GM19025 (cell line): ENCODE results near the gene INKA2.
"Not testable (repeated sequence)": the region's sequence is repeated elsewhere in the genome, so short reads cannot be mapped to it uniquely, and the experiment has no call there.

Experiments
- ATAC-seq: cut with Tn5 transposase; IDR thresholded peaks from one replicate; pipeline ENCODE4 v1.9.1; 2021; ENCODE audit warnings: mild to moderate bottlenecking, low read depth, moderate library complexity; ENCODE audit not compliant: unreplicated experiment

INKA2 gene

DNA sequence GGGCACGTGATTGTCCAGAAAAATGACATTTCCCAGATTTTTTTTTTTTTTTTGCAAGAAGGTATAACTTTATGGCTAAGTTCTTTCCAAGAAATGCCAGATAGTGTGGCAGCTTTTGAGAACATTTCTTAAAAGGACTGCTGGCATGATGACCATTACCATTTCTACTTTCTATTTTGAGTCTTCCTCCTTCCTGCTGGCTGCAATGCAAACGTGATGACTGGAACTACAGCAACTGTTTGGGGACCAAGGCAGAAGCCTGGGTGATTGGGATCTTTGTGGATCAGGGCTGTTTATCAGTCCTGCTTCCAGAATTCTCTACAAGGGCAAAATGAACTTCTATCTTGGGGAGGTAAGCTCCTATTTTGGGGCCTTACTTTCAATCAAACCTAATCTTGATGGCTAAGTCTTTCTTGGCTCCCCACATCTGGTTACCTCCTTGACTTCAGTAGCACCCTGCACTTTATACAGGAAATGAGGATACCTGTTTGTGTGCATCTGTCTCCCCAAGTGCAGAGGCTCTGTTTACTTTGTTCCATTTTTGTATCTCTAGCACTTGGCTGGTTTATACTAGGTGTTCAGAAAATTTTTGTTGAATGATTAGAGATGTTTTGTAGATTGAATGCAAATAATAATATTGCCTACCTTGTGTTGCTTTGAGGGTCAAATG, 12.8 kb upstream of the INKA2 start:
- no peak for ATAC-seq

GRCh38 chr1:111750856-111751255, 11.7 kb upstream of the INKA2 start:
- ATAC-seq, result no peak

- no peak for ATAC-seq
These were observed 10.4 kb upstream of the INKA2 start for GRCh38 chr1:111749628-111750027.

DNA sequence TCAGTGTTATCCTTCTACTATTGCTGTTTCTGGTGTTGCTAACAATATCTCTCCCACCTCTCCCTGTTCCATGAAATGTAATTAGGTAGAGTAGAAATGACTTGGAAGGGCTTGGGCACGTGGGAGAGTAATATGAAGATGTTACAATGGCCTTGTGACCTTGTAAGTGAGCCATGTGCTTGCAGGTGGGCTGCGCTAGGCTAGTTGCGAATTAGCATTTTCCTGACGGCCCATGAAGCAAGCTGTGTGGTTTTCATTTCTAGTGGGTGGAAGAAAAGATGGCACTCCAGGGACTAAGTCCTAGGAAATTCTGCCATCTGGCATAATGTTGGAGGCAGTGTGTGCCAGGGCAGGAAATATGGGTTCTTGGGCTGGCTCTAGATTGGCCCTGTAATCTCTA, 8.8 kb upstream of the INKA2 start:
- ATAC-seq, result no peak

DNA sequence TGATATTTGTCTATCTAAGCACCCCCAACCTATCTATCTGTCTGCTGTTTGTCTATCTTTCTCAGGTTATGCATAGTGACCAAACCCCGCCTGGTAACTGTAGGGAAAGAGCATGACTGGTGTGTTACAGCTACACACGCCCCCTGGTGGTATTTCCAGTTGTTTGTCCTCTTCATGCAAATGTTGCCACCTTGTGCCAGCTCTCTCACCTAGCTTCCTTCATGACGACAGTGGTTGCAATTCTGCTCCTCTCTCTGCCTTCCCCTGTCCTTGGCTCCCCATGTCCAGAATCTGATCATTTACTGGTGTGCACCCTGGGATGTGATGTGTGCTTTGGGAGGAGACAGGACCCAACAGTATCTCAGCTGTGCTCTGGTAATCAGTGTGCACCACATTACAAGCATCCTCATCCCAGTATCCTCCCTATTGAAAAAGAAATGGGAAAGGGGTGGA, 8.1 kb upstream of the INKA2 start:
- ATAC-seq, result no peak

DNA sequence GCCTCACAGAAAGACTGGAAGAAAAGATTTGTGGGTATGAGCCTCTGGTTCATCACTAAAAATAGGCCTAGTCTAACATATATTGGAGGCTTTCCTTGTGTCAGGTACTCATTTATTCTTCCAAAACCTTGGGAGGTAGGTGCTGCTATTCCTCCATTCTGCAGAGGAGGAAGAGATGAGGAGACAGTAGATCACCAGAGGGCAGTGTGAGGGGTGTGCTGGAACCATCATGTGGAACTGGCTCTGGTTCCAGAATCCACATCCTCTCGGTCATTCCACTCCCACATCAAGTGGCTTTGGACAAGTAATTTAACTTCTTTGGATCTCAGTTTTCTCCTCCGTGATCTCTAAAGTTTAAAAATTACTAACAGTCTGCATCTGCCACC, 7.4 kb upstream of the INKA2 start:
- no peak for ATAC-seq

GRCh38 chr1:111745675-111746613, 6.7 kb upstream of the INKA2 start:
- ATAC-seq, result no peak

DNA sequence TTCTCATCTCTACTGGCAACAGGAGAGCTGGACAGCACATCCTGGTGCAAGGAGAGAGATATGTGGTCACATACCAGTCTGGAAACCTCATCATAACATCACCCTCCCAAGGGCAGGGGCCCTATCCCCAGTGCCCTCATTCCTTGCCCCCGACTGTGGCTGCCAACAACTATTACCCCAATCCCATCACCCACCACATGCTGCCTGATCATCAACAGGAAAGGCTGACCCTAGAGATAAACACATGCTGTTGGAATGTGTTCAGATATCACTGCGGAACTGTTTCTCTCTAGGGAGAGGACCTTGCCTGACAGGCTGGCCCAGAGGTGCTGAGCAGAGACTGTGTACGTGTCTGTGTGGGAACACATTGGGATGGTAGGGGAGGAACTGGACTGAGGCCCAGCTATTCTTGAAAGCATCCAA, 4.5 kb upstream of the INKA2 start:
- no peak for ATAC-seq

DNA sequence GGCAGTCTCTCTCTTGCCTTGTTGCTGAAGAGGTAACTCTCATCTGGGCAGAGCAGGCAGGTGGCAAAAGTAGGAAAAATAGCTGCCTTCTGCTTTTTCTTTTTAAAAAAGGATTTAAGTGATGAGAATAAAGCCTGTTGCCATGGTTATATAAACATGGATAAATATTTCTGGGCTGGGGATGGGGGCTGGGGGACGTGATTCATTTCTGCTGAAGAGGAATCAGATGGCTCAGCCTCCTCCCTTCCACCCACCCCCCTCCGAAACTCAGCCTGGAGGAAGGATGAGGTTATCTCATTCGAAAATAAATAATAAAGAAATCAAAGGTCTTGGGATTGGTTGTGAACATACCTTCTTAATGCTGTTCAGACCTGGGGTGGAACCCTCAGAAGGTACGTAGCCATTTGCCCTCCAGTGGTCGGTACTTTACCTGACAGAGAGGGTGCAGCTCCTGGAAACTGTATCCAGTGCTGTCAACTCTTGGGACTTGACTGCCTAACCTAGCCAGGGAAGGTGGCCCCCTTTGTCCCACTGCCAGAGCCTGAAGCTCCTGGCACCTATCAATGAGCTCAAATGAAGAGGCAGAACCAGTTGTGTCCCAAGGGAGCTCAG, 3.8 kb upstream of the INKA2 start:
- ATAC-seq, result no peak

DNA sequence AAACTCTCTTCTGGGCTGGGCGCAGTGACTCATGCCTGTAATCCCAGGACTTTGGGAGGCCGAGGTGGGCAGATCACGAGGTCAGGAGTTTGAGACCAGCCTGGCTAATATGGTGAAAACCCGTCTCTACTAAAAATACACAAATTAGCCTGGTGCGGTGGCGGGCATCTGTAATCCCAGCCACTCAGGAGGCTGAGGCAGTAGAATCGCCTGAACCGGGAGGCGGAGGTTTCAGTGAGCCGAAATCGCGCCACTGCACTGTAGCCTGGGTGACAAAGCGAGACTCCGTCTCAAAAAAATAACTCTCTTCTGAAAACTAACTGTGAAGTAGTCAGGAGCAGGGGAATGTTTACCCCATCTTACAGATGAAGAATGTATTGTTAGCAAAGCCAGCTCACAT, 3.1 kb upstream of the INKA2 start:
- not testable (repeated sequence) for ATAC-seq

GRCh38 chr1:111739925-111740765, 950 bp upstream of the INKA2 start:
- ATAC-seq, result no peak

DNA sequence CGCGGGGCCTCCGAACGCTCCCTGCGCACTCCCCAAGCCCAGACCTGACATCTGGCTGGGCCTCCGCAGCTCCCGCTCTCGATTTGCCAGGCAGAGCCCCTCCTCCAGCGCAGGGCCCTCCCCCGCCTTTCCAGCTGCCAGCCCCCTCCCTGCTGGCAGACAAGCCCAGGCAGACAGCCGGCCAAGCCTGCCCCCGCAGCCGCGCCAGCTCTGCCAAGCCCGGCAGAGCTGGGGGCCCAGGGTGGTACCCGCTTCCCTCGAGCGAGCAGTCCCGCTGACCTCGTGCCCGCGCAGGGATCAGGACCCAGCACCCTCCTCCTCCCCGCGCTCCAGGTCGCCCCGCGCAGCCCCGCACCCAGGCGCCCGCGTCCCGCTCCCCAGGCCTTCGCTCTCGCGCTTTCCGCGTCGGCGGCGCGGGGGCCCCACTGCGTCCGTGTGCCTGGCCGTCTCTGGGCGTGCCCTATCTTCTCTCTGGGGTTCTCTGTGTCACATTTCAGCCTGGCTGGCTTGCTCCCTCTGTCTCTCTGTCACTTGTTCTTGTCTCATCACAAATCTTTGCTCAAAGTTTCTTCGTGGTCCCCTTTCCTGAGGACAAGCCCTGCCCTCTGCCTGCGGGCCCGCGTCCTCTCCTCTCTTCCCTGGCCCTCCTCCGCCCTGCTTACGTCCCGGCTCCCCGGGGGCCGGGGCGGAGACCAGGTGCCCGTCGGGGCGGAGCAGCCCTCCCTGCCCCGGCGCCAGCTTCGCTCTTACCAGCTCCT, 580 bp downstream of the INKA2 start:
- peak; percentile 48 for ATAC-seq

GRCh38 chr1:111738133-111738435, 1.1 kb downstream of the INKA2 start:
- no peak for ATAC-seq

GRCh38 chr1:111737216-111738132, 1.7 kb downstream of the INKA2 start:
- ATAC-seq, result no peak

DNA sequence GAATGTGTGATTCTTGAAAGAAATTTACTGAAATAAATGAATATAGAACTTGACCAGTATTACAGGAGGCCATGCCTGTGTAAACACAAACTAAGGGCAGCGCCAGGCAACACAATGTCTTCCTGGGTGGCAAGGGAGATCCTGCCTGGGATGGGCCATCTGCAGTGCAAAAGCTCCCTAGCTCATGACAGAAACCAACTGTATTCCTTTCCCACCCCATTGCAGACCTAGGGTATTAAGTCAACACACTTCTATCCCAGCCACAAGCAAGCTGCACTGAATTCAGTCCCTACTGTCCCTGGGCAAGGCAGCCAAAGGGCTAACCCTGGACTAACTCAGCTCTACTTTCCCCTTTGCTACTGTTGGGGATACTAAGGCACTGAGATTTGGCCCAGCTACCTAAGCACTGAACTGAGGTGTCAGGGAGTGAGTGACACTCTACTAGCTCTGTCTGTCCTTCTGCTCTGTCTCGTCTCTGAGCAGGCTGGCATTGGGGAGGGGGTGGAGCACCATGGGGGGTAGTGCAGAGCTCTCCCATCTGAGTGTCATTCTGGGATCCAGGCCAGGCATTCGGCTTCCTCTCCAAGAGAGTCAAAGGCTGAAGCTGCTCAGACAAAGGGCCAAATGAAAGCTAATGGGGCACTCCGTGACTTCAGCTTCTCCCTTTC, 2.5 kb downstream of the INKA2 start:
- ATAC-seq, result no peak

DNA sequence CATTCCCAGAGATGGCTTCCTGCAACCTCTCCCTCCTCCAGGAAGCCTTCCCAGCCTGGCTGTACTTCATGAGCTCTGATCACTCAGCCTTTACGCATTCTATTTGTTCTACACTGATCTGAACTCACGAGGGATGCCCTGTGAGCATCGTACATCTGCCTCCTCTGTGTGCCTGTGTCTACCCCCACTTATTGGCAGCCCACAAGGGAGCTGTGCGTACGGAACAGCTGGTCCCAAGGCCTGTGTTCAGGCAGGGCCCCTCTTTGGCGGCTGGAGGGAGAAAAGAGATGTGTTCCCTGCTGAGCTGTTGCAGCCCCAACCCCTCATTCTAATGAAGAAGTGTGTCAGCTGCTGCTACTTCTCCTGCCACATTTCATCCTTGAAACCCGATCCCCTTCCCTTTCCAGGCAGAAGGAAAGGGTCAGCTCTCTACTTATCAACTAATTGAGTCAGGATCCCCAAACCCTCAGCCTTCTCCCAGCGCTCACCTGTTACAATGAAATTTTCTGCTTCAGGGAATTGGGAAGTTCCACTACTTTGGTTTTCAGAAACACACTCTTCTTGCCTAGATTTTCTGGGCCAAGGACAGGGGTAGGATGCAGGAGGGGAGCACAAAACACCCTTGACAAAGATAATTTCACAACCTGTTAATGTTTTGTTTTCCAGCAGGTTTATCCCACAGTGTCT, 3.2 kb downstream of the INKA2 start:
- ATAC-seq, result no peak

DNA sequence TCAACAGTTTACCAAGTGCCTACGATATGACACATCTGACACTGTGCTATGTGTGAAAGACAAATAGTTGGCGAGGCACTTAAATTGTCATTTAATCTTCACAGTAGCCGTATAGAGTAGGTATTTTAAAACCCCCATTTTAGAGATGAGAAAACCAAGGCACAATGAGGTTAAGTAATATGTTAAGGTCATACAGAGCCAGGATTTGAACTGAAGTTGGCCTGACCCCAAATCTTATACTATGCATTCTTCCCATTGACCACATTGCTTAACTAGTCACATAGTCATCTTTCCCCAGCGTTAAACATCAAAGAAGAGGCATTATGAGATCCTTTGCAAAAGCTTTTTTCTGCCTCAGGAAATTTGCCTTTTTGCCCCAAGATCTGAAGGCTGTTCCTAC, 3.9 kb downstream of the INKA2 start:
- ATAC-seq, result no peak

DNA sequence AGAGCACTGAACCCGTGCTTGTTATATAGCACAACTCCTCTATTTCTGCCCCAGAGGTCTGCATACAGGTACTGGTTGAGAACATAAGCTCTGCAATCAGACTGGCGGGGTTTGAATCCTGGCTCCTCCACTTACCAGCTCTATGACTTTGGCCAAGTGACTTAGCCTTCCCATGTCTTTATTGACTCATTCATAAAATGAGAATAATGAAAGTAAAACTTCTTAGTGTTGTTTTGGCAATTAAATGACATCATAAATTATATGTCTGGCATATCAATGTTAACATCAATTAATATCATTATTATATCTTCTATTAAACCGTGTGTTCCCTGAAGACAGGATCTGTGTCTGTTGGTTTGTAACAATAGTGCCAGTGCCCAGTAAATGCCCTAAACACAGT, 4.3 kb downstream of the INKA2 start:
- no peak for ATAC-seq
